ENCODE measurements around the gene MAN1C1. TPM values are rescaled to one million over a fixed set of nuclear protein-coding genes. Genes with fewer than 3 reads are reported as not detected.

MAN1C1 gene
- polyA plus RNA-seq, 1 of the 3 experiments (the other 2 are of a cell fraction) = 0.20 TPM

DNA sequence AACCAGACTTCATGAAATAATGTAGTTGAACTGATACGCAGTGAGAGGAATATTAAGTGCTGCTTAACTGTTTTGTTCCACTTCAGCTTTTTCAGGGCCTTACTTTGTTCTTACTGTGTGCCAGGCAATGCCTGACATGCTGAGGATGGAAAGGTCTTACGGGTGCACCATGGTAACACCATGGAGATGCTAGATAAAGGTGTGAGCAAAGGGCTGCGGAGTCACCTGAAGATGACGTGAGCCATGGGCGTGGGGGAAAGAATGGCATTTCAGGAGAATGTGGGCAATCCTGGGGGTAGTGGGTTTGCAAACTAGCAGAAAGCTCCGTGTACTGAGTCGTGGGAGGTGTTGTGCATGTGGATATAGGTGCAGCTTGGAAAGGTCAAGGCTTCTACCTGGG is 27.3 kb downstream of the MAN1C1 start:
- CTCF ChIA-PET = interaction anchor here (0.6 to 1.2 kb wide), 2 partner anchors 11 to 38 kb away, joined by 3 to 4 read pairs; no protein-coding TSS in a partner anchor
- no peaks in the 10 kb centered on the region for H3F3A ChIP-seq (replicated peaks; ENCODE audit: insufficient read depth)

More for the DNA sequence above, 27.3 kb downstream of the MAN1C1 start:
- Histone ChIP-seq H3K9me2 (no peaks in the 10 kb centered on the region), H3K4me1 (ENCODE audit: control insufficient read depth in 1 of 2, insufficient read depth in 2 of 2, low read depth in 1 of 2, low read length in 1 of 2) (no peaks in the 10 kb centered on the region; a peak in 1 of 4 replicates), H3K9ac (no peak overlapping the region), H2AFZ (ENCODE audit: low read depth) (no peak overlapping the region), H3K9me3 (no peaks in the 10 kb centered on the region), H3K79me2 (ENCODE audit: insufficient read depth) (no peaks in the 10 kb centered on the region), H3K27ac (ENCODE audit: low read depth in 2 of 2, low read length in 1 of 2) (no peak overlapping the region), H3K4me2 (no peak overlapping the region), H4K20me1 (ENCODE audit: insufficient read depth) (no peaks in the 10 kb centered on the region), H3K4me3 (ENCODE audit: low read depth in 2 of 2, low read length in 1 of 2) (no peak overlapping the region), H3K36me3 (replicated peaks in 1 of 2; ENCODE audit: control insufficient read depth in 1 of 2, insufficient read depth in 2 of 2, low read length in 1 of 2) (no peaks in the 10 kb centered on the region), H3K27me3 (ENCODE audit: insufficient read depth) (peaks cover 26% of the 10 kb centered on the region; the same call in 1 of the 2 replicates)
- TF ChIP-seq RAD21 (IDR thresholded peaks at IDR 0.05; ENCODE audit: low read length) = no peak
- TF ChIP-seq NRF1 (IDR thresholded peaks at IDR 0.05; ENCODE audit: low read depth, low read length) = no peak
- TF ChIP-seq FOXJ3 (CRISPR knock-in tag; IDR thresholded peaks at IDR 0.05) = no peak
- TF ChIP-seq ZBTB33 (IDR thresholded peaks at IDR 0.05; ENCODE audit: borderline replicate concordance, low read depth) = no peak
- TF ChIP-seq RCOR1 (IDR thresholded peaks at IDR 0.05; ENCODE audit: low read length) = no peak
- no peak for TF ChIP-seq TAF1 (IDR thresholded peaks at IDR 0.05; ENCODE audit: borderline replicate concordance, low read depth, low read length)
- TF ChIP-seq PBX3 (IDR thresholded peaks at IDR 0.05) = no peak
- TF ChIP-seq, protein P1, sequence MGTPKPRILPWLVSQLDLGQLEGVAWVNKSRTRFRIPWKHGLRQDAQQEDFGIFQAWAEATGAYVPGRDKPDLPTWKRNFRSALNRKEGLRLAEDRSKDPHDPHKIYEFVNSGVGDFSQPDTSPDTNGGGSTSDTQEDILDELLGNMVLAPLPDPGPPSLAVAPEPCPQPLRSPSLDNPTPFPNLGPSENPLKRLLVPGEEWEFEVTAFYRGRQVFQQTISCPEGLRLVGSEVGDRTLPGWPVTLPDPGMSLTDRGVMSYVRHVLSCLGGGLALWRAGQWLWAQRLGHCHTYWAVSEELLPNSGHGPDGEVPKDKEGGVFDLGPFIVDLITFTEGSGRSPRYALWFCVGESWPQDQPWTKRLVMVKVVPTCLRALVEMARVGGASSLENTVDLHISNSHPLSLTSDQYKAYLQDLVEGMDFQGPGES (IDR thresholded peaks at IDR 0.05; ENCODE audit: low read depth, low read length) = no peak
- TF ChIP-seq POLR2AphosphoS5 (IDR thresholded peaks at IDR 0.05; ENCODE audit: low read depth, low read length) = no peak
- TF ChIP-seq MEF2A (IDR thresholded peaks at IDR 0.05; ENCODE audit: borderline replicate concordance, low read depth) = no peak
- no peak for TF ChIP-seq FOXM1 (IDR thresholded peaks at IDR 0.05; ENCODE audit: low read depth)
- no peak for TF ChIP-seq JUND (IDR thresholded peaks at IDR 0.05)
- TF ChIP-seq ELF1 (IDR thresholded peaks at IDR 0.05) = no peak
- TF ChIP-seq GATA2 (CRISPR knock-in tag; IDR thresholded peaks at IDR 0.05) = no peak
- no peak for TF ChIP-seq TEAD4 (IDR thresholded peaks at IDR 0.05; ENCODE audit: borderline replicate concordance, insufficient read depth)
- no peak for TF ChIP-seq CHD2 (IDR thresholded peaks at IDR 0.05; ENCODE audit: low read length, partially characterized antibody)
- TF ChIP-seq NFIC (IDR thresholded peaks at IDR 0.05; ENCODE audit: borderline replicate concordance) = no peak
- no peak for TF ChIP-seq GABPA (IDR thresholded peaks at IDR 0.05; ENCODE audit: low read depth)
- DNase-seq = no peak
- WGBS (ENCODE audit: low lambda C conversion rate) = 74% methylated on average over 7 of the region's 7 CpGs
- POLR2A ChIA-PET = no interaction called here
